IMR-90 (cell line): ENCODE measurements around the gene VPS52. TPM values are rescaled to one million over a fixed set of nuclear protein-coding genes. Genes with fewer than 3 reads are reported as not detected.

Experiments used
- ATAC-seq: fragments of 200-7000 bp; cut with Tn5 transposase; 2 replicates; pipeline ENCODE4 v1.9.1; 2020; ENCODE audit warnings: low read depth, mild to moderate bottlenecking, moderate library complexity
- BruUV-seq: library from RNA; stranded (reverse); fragments of 400-500 nt; replicated peaks from 2 replicates; lab custom pipeline; 2021; lab: Mats Ljungman, UMichigan
- CTCF ChIA-PET: fragments of 300-600 bp; formaldehyde crosslinking; extraction: SDS; loops from one replicate; lab custom pipeline; 2021; ENCODE audit warnings: antibody characterized with exemption; lab: Yijun Ruan, JAX
- POLR2A ChIA-PET: fragments of 300-600 bp; sonication (Branson Sonifier 250); formaldehyde crosslinking; loops from one replicate; lab custom pipeline; 2022; ENCODE audit warnings: antibody characterized with exemption; ENCODE audit not compliant: unreplicated experiment; lab: Charles Lee
- DNase-seq: peaks from one replicate; pipeline ENCODE4 v3.0.0; 2013
- H2AFZ ChIP-seq: replicated peaks from 2 replicates; pipeline ENCODE3; 2013; ENCODE audit warnings: low read length, mild to moderate bottlenecking; ENCODE audit not compliant: poor library complexity
- H2AK5ac ChIP-seq: 2 replicates; pipeline ENCODE4 v1.6.1; 2013; ENCODE audit warnings: low read depth, low read length, inconsistent platforms
- H2AK9ac ChIP-seq: replicated peaks from 2 replicates; pipeline ENCODE3; 2013; ENCODE audit warnings: mild to moderate bottlenecking, low read depth, low read length, moderate library complexity; ENCODE audit not compliant: poor library complexity
- H2BK120ac ChIP-seq: 2 replicates; pipeline ENCODE4 v1.6.1; 2013; ENCODE audit warnings: low read depth, low read length, inconsistent platforms
- H2BK15ac ChIP-seq: 3 replicates; pipeline ENCODE4 v1.6.1; 2013; ENCODE audit warnings: low read depth, low read length, inconsistent platforms
- H2BK20ac ChIP-seq: 2 replicates; pipeline ENCODE4 v1.6.1; 2013; ENCODE audit warnings: low read depth, mild to moderate bottlenecking, inconsistent platforms, low read length, moderate library complexity
- H2BK5ac ChIP-seq: 2 replicates; pipeline ENCODE4 v1.6.1; 2013; ENCODE audit warnings: mild to moderate bottlenecking, low read depth, low read length, inconsistent platforms; ENCODE audit not compliant: poor library complexity, severe bottlenecking
- H3K14ac ChIP-seq: replicated peaks from 2 replicates; pipeline ENCODE4 v1.6.1; 2013; ENCODE audit warnings: low read depth, low read length, inconsistent platforms
- H3K18ac ChIP-seq: 2 replicates; pipeline ENCODE4 v1.6.1; 2013; ENCODE audit warnings: low read depth, low read length, control low read depth
- H3K23ac ChIP-seq: 2 replicates; pipeline ENCODE4 v1.6.1; 2013; ENCODE audit warnings: low read depth, low read length, inconsistent platforms
- H3K27ac ChIP-seq: 2 replicates; pipeline ENCODE4 v1.5.1; 2013; ENCODE audit warnings: mild to moderate bottlenecking, control low read depth, low read length; ENCODE audit not compliant: insufficient read depth
- H3K27me3 ChIP-seq: 2 replicates; pipeline ENCODE4 v1.6.1; 2013; ENCODE audit warnings: low read length; ENCODE audit not compliant: control insufficient read depth, insufficient read depth
- H3K36me3 ChIP-seq: 2 replicates; pipeline ENCODE4 v1.6.1; 2013; ENCODE audit warnings: low read length, mixed read lengths; ENCODE audit not compliant: control insufficient read depth, insufficient read depth
- H3K4ac ChIP-seq: 2 replicates; pipeline ENCODE4 v1.6.1; 2013; ENCODE audit warnings: low read depth, low read length, inconsistent platforms
- H3K4me1 ChIP-seq: 2 replicates; pipeline ENCODE4 v1.6.1; 2013; ENCODE audit warnings: low read length, mixed read lengths; ENCODE audit not compliant: control insufficient read depth, insufficient read depth
- H3K4me2 ChIP-seq: 2 replicates; pipeline ENCODE4 v1.6.1; 2013; ENCODE audit warnings: low read depth, mild to moderate bottlenecking, control low read depth, low read length, moderate library complexity
- H3K4me3 ChIP-seq: 2 replicates; pipeline ENCODE4 v1.5.1; 2013; ENCODE audit warnings: low read depth, mild to moderate bottlenecking, control low read depth, low read length, moderate library complexity; ENCODE audit not compliant: insufficient read depth
- H3K56ac ChIP-seq: 2 replicates; pipeline ENCODE4 v1.6.1; 2013; ENCODE audit warnings: low read length, inconsistent platforms; ENCODE audit not compliant: insufficient read depth; ENCODE audit errors: extremely low read depth
- H3K79me1 ChIP-seq, 2 experiments: 2 replicates each; pipeline ENCODE4 v1.6.1; 2013; ENCODE audit warnings: low read length in 2 of 2, inconsistent platforms in 1 of 2, low read depth in 1 of 2
- H3K9ac ChIP-seq: 2 replicates; pipeline ENCODE4 v1.6.1; 2013; ENCODE audit warnings: low read depth, low read length, control low read depth
- H3K9me1 ChIP-seq: 2 replicates; pipeline ENCODE4 v1.6.1; 2013; ENCODE audit warnings: low read length, inconsistent platforms; ENCODE audit not compliant: insufficient read depth
- H3K9me3 ChIP-seq: 2 replicates; pipeline ENCODE4 v1.6.1; 2013; ENCODE audit warnings: low read length; ENCODE audit not compliant: control insufficient read depth, insufficient read depth
- H4K20me1 ChIP-seq: 2 replicates; pipeline ENCODE4 v1.6.1; 2013; ENCODE audit warnings: low read length, inconsistent platforms; ENCODE audit not compliant: insufficient read depth
- H4K5ac ChIP-seq: 2 replicates; pipeline ENCODE4 v1.6.1; 2013; ENCODE audit warnings: mild to moderate bottlenecking, low read depth, low read length, control low read depth
- H4K8ac ChIP-seq, 2 experiments: 2 replicates each; pipeline ENCODE4 v1.6.1; 2013; ENCODE audit warnings: low read depth in 2 of 2, low read length in 2 of 2, control low read depth in 1 of 2, inconsistent platforms in 1 of 2
- H4K91ac ChIP-seq: 2 replicates; pipeline ENCODE4 v1.6.1; 2013; ENCODE audit warnings: low read depth, low read length, inconsistent platforms; ENCODE audit not compliant: insufficient read depth
- BHLHE40 ChIP-seq: fragments of 150-350 bp; IDR thresholded peaks from 2 replicates; pipeline ENCODE4 v1.6.1; 2016; ENCODE audit warnings: mild to moderate bottlenecking, low read depth, low read length
- CEBPB ChIP-seq: IDR thresholded peaks from 2 replicates; pipeline ENCODE4 v1.6.1; 2012; ENCODE audit warnings: low read depth, low read length, improper control_type of control experiment
- CHD1 ChIP-seq: IDR thresholded peaks from 2 replicates; pipeline ENCODE4 v1.6.1; 2012; ENCODE audit warnings: low read depth, low read length, improper control_type of control experiment
- CTCF ChIP-seq: conservative IDR thresholded peaks from 2 replicates; pipeline ENCODE4 v1.5.1; 2012; ENCODE audit warnings: mild to moderate bottlenecking, low read depth, low read length, improper control_type of control experiment
- FOS ChIP-seq: fragments of 150-350 bp; IDR thresholded peaks from 2 replicates; pipeline ENCODE4 v1.6.1; 2016; ENCODE audit warnings: low read depth, low read length
- MAFK ChIP-seq: IDR thresholded peaks from 2 replicates; pipeline ENCODE4 v1.6.1; 2012; ENCODE audit warnings: low read depth, low read length, improper control_type of control experiment
- MAZ ChIP-seq: IDR thresholded peaks from 2 replicates; pipeline ENCODE4 v1.6.1; 2012; ENCODE audit warnings: low read depth, mild to moderate bottlenecking, low read length, improper control_type of control experiment, moderate library complexity, borderline replicate concordance
- MXI1 ChIP-seq: IDR thresholded peaks from 2 replicates; pipeline ENCODE4 v1.6.1; 2012; ENCODE audit warnings: low read depth, mild to moderate bottlenecking, low read length, moderate library complexity, borderline replicate concordance
- NFE2L2 ChIP-seq: fragments of 150-350 bp; IDR thresholded peaks from 2 replicates; pipeline ENCODE4 v1.6.1; 2016; ENCODE audit warnings: low read depth, mild to moderate bottlenecking, low read length
- POLR2A ChIP-seq: IDR thresholded peaks from 2 replicates; pipeline ENCODE4 v1.6.1; 2012; ENCODE audit warnings: mild to moderate bottlenecking, low read depth, low read length
- RAD21 ChIP-seq: IDR thresholded peaks from 2 replicates; pipeline ENCODE4 v1.6.1; 2012; ENCODE audit warnings: low read length, improper control_type of control experiment
- RCOR1 ChIP-seq: IDR thresholded peaks from 2 replicates; pipeline ENCODE4 v1.6.1; 2012; ENCODE audit warnings: mild to moderate bottlenecking, low read length, improper control_type of control experiment; ENCODE audit not compliant: insufficient replicate concordance
- RFX5 ChIP-seq: IDR thresholded peaks from 2 replicates; pipeline ENCODE4 v1.8.0; 2012; ENCODE audit warnings: low read depth, mild to moderate bottlenecking, low read length, moderate library complexity
- SMC3 ChIP-seq: fragments of 150-350 bp; IDR thresholded peaks from 2 replicates; pipeline ENCODE4 v1.6.1; 2016; ENCODE audit warnings: low read depth, mild to moderate bottlenecking, antibody characterized with exemption, low read length, moderate library complexity
- USF2 ChIP-seq: fragments of 150-350 bp; IDR thresholded peaks from 2 replicates; pipeline ENCODE4 v1.6.1; 2017; ENCODE audit warnings: mild to moderate bottlenecking, antibody characterized with exemption, low read length, low read depth
- WGBS, 2 experiments: methylation state at CpG; one replicate each; pipeline versions ENCODE4 v1.1.5 to v1.1.7; 2013; ENCODE audit warnings: missing lambda C conversion rate in 2 of 2; ENCODE audit not compliant: insufficient read length in 1 of 2; ENCODE audit errors: extremely low coverage in 2 of 2; 5-methylcytosine and 5-hydroxymethylcytosine counted together
- dilution Hi-C: fragments of 300-500 bp; cut with HindIII; formaldehyde crosslinking; loops from one replicate; pipeline ENCODE4 v1.14.3; 2018; ENCODE audit warnings: low sequenced_read_pairs; ENCODE audit not compliant: unreplicated experiment
- in situ Hi-C: fragments of 300-500 bp; cut with MboI; formaldehyde crosslinking; loops from 3 replicates; pipeline ENCODE4 v1.14.3; 2019; ENCODE audit warnings: low sequenced_read_pairs, inconsistent platforms, mixed read lengths
- intact Hi-C: fragments of 100-400 bp; cut with micrococcal nuclease; formaldehyde crosslinking; loops from 2 replicates; pipeline ENCODE4 v1.10.0; 2022
- polyA plus RNA-seq, 3 experiments: library from polyadenylated mRNA; depleted of rRNA; stranded (reverse); fragments of >200 nt; gene quantifications; 2 replicates each; pipeline ENCODE4 v1.2.3, GENCODE V29; 2012; ENCODE audit warnings: low replicate concordance in 1 of 3
- total RNA-seq: library from RNA; depleted of rRNA; stranded (reverse); fragments of >200 nt; gene quantifications from 2 replicates; pipeline ENCODE4 v1.2.3, GENCODE V29; 2012
- TF ChIP-seq, protein P1 (sequence below): fragments of 150-350 bp; IDR thresholded peaks from 2 replicates; pipeline ENCODE4 v1.6.1; 2016; ENCODE audit warnings: low read depth, mild to moderate bottlenecking, low read length, moderate library complexity, borderline replicate concordance

The VPS52 gene
- total and polyA plus RNA-seq, 2 of the 4 experiments (the other 2 are of a cell fraction): 29.8 to 54.6 TPM

DNA sequence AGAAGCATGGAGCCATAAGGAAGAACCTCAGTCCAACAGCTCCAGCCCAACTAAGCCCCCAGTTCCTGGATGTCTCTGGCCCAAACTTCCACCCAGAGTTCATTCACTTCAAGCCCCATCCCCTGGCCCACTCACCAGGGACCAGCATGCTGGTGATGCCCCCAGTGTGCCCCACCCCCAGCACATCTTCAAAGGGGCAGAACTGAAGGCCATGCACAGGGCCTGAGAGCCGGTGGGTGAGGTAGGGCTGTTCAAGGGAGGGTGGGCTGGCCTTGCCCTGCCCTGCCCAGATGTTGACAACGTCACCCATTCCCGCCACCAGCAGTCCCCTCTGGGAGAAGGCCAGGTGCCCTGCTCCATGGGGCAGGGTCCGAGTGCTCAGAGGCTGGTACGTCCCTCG, 8.9 kb upstream of the VPS52 start:
- Histone ChIP-seq H3K4me2 (no peak overlapping the region), H3K27ac (no peak overlapping the region), H3K9me3 (no peaks in the 10 kb centered on the region), H2AK9ac (no peak overlapping the region), H2AFZ (no peak overlapping the region), H3K18ac (no peak overlapping the region), H2BK15ac (no peak overlapping the region), H2BK20ac (no peak overlapping the region), H3K9me1 (no peaks in the 10 kb centered on the region), H3K4me3 (no peak overlapping the region), H4K5ac (no peak overlapping the region), H3K79me1 (peaks cover 13 to 32% of the 10 kb centered on the region in 2 experiments; a peak in 3 of 4 replicates), H2BK5ac (no peak overlapping the region), H3K4me1 (peaks cover 6% of the 10 kb centered on the region), H2AK5ac (no peak overlapping the region), H3K56ac (no peak overlapping the region), H3K14ac (no peak overlapping the region), H4K8ac (no peak overlapping the region), H3K4ac (no peak overlapping the region), H3K23ac (no peak overlapping the region), H4K20me1 (peaks cover 44% of the 10 kb centered on the region), H3K36me3 (peaks cover 58% of the 10 kb centered on the region), H3K9ac (no peak overlapping the region), H4K91ac (no peak overlapping the region), H2BK120ac (no peak overlapping the region), H3K27me3 (no peaks in the 10 kb centered on the region)
- ChIA-PET CTCF (interaction anchor here (0.6 kb wide), 1 partner anchor 75 kb away, joined by 5 read pairs; no protein-coding TSS in a partner anchor), POLR2A (interaction anchor here (0.6 kb wide), 1 partner anchor 9 kb away, joined by 3 read pairs; the partner anchor contains the start of genes RPS18 and VPS52)
- no TSS peak for BruUV-seq
- TF ChIP-seq BHLHE40: no peak
- TF ChIP-seq RAD21: no peak
- TF ChIP-seq RCOR1: no peak
- TF ChIP-seq MAZ: no peak
- no peak for TF ChIP-seq MAFK
- no peak for TF ChIP-seq CHD1
- TF ChIP-seq, protein P1, sequence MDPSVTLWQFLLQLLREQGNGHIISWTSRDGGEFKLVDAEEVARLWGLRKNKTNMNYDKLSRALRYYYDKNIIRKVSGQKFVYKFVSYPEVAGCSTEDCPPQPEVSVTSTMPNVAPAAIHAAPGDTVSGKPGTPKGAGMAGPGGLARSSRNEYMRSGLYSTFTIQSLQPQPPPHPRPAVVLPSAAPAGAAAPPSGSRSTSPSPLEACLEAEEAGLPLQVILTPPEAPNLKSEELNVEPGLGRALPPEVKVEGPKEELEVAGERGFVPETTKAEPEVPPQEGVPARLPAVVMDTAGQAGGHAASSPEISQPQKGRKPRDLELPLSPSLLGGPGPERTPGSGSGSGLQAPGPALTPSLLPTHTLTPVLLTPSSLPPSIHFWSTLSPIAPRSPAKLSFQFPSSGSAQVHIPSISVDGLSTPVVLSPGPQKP: no peak
- no peak for TF ChIP-seq POLR2A
- no peak for TF ChIP-seq MXI1
- no peak for TF ChIP-seq SMC3
- TF ChIP-seq NFE2L2: no peak
- no peak for TF ChIP-seq FOS
- no peak for TF ChIP-seq CTCF
- TF ChIP-seq RFX5: no peak
- no peak for TF ChIP-seq CEBPB
- no peak for TF ChIP-seq USF2
- in situ Hi-C loops: no loop called here
- intact Hi-C loops: no loop called here
- dilution Hi-C loops: no loop called here
- 96% methylated on average over 4 of the region's 6 CpGs; no CpG with 5 or more reads in 1 of the 2 experiments for WGBS, 2 experiments
- DNase-seq (no peak), ATAC-seq (no peak)
